GM19025 (cell line): ENCODE data around the gene PSG4.
"Not testable (repeated sequence)": the region's sequence is repeated elsewhere in the genome, so short reads cannot be mapped to it uniquely, and the experiment has no call there.

Experiments used
- ATAC-seq: cut with Tn5 transposase; IDR thresholded peaks from one replicate; pipeline ENCODE4 v1.9.1; 2021; ENCODE audit warnings: mild to moderate bottlenecking, low read depth, moderate library complexity; ENCODE audit not compliant: unreplicated experiment

PSG4 gene

DNA sequence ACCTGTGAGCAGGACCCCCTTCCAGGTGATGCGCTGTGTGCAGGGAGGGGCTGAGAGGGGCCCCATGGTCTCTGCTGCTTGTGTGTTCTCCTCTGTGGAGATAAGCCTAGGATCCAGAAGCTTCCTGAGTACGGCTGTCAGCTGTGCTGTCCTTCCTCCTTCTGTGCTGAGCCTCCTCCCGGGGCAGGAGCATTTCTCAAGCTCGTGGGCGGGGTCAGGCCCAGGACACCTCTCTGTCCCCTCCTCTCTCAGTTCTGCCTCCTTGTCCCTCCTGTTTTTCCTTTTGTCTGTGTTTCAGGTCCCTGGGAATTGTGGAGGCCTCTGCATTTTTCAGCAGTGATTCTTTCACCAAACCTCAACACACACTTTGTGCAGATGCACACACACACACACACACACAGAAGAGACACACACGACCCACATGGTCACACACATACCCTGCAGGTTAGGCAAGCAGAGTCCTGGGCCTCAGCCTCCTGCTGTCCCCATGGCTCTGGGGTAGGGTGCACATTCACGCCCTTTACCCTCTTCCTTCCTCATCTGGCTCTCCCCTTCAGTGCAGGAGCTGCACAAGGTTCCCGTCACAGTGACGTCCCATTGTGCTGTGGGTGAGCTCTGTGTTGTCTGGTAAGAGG is at the start of gene PSG4:
Gene PSG4, minus strand, starts transcription at position 168 of the 635 bp plus-strand sequence. Its CDS starts 102 bp downstream, at position 66.
- not testable (repeated sequence) for ATAC-seq

DNA sequence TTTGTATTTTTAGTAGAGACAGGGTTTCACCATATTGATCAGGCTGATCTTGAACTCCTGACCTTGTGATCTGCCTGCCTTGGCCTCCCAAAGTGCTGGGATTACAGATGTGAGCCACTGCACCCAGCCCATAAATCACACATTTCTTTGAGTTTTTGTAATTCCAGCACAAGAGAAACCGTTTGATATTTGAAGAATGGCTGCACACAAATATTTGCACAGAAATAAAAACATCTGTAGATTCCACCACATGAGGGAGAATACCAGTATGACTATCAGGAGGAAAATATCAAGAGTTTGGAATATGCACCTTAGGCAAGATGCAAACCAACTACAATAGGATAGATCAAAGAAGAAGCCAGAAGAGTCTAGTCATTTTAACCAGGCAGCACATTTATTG is 46.0 kb upstream of the PSG4 start:
- not testable (repeated sequence) for ATAC-seq

DNA sequence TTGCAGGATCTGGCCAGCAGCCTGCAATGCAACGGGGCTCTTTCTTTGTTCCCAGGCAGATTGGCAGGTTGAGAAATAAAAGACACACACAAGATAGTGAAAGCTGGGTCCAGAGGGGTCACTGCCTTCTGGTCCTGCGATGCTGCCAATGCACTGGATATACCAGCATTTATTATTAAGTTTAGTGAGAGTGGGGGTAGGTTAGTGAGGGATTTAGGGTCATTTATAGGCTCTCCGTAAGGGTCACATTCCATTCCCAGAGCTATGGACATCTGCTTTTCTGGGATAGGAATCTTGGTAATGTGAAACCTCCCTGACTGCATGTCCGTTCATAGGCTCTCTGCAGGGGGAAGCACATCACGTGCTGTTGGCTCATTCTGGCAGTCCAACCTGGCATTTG is 44.9 kb upstream of the PSG4 start:
- ATAC-seq, result not testable (repeated sequence)

DNA sequence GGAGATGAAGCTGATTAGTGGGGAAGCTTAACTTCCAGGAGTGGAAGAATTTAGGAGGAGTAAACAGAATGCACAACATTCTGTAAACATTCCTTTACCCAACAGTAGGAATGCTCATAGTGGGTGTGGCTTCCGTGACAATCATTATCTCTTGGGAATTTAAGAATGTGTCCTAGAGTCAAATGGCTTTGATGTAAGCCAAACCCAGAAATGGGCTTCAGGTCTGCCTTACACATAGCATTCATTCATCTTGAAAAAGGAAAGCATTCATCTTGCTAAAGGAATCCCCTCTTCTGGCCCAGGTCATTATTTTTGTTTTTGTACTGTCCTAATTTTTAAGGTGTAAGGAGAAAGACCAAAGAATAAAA is 43.2 kb upstream of the PSG4 start:
- ATAC-seq, result not testable (repeated sequence)

DNA sequence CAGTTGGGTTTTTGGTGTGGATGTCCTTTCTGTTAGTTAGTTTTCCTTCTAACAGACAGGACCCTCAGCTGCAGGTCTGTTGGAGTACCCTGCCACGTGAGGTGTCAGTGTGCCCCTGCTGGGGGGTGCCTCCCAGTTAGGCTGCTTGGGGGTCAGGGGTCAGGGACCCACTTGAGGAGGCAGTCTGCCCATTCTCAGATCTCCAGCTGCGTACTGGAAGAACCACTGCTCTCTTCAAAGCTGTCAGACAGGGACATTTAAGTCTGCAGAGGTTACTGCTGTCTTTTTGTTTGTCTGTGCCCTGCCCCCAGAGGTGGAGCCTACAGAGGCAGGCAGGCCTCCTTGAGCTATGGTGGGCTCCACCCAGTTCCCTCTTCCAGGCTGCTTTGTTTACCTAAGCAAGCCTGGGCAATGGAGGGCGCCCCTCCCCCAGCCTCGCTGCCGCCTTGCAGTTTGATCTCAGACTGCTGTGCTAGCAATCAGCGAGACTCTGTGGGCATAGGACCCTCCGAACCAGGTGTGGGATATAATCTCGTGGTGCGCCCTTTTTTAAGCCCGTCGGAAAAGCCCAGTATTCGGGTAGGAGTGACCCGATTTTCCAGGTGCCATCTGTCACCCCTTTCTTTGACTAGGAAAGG is 41.9 kb upstream of the PSG4 start:
- ATAC-seq, result not testable (repeated sequence)

DNA sequence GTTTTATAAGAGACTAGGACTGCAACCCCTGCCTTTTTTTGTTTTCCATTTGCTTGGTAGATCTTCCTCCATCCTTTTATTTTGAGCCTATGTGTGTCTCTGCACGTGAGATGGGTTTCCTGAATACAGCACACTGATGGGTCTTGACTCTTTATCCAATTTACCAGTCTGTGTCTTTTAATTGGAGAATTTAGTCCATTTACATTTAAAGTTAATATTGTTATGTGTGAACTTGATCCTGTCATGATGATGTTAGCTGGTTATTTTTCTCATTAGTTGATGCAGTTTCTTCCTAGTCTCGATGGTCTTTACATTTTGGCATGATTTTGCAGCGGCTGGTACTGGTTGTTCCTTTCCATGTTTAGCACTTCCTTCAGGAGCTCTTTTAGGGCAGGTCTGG is 40.4 kb upstream of the PSG4 start:
- not testable (repeated sequence) for ATAC-seq

DNA sequence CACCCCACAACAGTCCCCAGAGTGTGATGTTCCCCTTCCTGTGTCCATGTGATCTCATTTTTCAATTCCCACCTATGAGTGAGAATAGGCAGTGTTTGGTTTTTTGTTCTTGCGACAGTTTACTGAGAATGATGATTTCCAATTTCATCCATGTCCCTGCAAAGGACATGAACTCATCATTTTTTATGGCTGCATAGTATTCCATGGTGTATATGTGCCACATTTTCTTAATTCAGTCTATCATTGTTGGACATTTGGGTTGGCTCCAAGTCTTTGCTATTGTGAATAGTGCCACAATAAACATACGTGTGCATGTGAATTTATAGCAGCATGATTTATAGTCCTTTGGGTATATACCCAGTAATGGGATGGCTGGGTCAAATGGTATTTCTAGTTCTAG is 36.8 kb upstream of the PSG4 start:
- not testable (repeated sequence) for ATAC-seq

DNA sequence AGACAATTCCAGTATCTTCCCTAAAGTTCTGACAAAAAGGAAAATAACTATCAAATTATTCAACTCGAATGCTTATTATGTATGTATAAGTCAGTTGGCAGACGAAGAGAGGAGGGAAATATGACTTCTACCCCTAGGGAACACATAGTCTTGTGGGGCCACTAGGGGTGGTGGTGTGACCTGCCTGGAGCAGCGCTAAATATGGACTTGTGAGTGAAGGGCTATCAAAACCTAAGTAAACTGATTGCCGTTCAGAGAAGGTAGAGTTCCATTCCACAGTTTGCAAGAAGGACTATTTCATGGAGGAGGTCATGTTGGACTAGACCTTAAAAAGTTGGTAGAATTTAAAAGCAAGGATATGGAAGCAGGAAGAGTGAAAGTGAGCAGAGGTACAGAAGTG is 32.8 kb upstream of the PSG4 start:
- ATAC-seq, result not testable (repeated sequence)

DNA sequence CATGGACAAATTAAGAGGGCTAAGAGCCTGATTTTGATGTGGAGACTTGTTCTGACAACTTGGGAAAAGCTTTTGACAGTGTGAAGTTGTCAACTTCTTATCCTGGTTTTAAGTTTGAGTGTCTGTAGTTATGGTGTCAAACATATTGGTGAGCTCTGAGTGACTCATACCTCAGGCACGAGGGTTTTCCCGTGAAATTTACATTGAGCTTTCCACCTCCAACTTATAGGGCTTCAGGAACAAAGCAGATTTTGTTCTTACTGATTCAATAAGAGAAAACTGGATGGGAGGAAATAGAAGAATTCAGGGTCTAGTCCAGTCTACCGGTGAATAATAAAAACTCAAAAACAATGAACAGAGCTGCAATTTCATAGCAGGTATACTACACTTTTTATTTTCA is 30.2 kb upstream of the PSG4 start:
- not testable (repeated sequence) for ATAC-seq

DNA sequence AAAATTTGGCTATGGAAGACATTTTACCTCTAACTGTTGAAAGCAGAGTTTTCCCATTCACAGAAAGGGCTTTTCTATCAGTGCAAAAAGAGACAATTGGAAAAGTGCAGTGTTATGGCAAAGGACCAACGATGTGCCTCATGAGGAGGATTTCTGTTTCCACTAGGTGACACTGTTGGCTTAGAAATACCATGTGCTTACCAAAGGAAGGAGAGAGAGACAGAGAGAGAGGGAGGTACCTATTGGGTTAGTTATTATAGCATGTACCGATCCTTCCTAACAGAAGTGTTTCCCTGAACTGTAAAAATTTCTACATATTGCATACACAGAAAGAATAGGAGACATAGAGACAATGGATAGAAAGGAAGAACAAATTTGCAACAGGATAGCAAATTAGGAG is 23.9 kb upstream of the PSG4 start:
- ATAC-seq, result no peak

DNA sequence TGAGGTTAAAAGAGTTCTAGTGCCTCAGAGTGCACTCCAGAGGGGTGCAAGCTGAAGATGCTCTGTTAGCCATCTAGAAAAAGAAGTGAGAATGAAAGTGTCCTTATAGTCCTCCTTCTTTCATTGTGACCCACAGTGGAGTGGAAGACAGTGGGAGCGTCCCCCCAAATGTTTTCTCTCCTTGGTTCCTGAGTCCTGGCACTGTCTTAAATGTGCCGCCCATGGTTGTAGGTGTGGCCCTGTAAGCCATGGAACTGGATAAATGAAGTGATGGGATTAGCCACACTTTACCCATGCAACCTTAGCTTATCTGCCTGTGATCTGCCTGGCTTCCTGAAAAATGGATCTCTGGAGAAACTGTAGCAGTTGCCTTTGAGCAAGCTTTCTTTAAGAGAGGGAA is 23.3 kb upstream of the PSG4 start:
- not testable (repeated sequence) for ATAC-seq

DNA sequence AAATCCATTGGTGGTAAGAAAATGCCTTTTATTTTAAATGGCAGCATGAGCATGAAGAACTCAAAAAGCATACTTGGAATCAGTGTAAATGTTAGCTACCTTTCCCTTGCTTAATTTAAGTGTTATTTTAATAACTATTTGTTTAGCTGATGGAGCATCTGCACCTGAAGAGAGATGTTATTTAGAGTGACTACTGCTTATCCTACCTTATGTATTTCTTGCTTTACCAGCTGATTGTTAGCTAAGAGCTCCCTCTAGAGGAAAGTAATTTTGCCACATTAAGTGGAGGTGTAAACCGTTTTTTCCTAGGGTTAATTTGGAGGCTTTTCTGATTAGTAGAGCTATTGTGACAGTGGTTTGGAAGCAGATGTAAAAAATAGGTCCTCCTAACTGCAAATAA is 21.5 kb upstream of the PSG4 start:
- ATAC-seq, result not testable (repeated sequence)

DNA sequence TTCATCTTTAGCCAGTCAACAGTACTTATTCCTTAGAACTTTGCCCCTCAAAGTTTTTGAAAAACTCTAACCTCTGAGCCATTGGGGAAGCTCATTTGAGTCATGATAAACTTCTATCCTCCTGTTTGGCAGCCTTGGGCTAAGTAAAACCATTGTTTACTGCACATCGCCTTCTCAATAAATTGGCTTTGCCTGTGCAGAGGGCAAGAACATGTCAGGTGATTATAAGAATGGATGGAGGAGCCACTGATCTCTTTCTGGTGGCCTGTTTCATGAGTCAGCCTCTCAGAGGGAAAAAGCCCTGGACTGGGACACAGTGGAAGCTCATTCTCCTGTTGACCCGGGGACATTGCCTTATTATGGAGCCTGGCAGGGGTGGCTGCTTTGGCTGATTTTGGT is 19.4 kb upstream of the PSG4 start:
- ATAC-seq, result no peak

DNA sequence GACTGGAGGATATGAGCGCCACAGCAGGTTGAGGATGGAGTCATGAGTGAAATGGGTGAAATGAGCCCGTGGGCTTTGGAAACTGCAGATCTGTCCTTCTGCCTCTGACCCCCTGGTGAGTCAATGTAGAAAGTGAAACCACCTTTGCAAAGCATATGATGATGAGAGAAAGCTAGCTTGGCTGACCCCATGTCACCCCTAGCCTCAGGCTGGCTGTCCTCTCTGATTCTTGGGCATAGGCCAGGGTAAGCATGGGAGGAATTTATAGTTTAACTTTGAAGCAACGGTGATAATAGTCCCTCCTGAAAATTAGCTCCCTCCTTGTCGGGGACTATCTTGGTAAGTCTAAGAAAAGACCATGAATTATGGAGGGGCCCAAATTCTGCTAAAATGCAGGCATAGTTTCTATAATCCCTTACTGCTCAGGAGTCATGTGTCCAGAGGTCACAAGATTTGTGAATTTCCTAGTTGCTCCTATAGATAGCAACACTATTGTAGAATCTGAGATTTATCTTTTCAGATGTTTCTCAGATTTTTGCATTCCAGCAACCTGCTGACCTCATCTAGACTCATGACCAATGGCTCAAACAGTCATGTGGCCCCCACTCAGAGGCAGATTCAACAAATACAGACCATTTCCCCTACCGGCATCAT is 18.9 kb upstream of the PSG4 start:
- not testable (repeated sequence) for ATAC-seq

DNA sequence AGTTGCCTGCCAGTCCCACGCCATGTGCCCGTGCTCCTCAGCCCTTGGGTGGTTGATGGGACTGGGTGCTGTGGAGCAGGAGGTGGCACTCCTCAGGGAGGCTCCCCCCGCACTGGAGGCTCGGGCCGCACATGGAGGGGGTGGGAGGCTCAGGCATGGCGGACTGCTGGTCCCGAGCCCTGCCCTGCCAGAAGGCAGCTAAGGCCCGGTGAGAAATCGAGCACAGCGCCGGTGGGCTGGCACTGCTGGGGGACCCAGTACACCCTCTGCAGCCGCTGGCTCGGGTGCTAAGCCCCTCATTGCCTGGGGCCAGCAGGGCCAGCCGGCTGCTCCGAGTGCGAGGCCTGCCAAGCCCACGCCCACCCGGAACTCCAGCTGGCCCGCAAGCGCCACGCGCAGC is 16.5 kb upstream of the PSG4 start:
- ATAC-seq, result not testable (repeated sequence)

DNA sequence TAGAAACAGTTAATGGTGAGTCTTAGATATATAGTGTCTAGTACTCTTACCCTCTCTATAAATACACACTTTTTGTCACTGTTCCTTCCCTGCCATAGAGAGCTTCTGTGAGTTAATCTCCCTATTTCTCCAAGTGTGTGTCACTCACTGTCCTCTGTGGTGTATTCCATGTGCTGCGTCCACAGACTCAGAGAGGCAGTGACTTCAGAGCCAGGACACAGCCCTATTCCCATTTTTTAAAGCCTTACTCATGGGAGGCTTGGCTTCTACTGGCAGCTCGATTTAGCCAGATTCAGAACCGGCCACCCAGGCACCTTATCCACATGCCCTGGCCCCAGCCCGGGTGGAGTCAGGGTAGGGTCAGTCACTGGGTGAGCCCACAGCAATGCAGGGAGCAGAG is 13.7 kb upstream of the PSG4 start:
- ATAC-seq, result not testable (repeated sequence)

DNA sequence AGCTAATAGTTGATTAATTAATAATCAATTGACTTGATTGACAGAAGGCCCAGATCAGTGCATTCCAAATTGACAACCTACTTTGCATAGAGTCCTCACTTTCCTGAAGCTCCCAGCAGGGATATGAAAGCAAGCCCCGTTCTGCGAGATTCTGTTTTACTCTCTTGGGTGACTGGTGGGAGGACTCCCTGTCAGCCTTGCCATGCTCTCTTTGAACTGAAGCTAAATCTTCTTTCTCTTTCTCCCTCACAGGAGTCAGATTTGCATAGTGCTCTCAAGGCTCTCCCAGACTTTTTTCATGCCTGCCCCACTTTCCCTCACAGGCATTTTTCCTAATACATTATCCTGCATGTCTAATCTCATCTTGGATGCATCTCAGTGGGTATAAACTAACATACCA is 10.4 kb upstream of the PSG4 start:
- ATAC-seq, result not testable (repeated sequence)

DNA sequence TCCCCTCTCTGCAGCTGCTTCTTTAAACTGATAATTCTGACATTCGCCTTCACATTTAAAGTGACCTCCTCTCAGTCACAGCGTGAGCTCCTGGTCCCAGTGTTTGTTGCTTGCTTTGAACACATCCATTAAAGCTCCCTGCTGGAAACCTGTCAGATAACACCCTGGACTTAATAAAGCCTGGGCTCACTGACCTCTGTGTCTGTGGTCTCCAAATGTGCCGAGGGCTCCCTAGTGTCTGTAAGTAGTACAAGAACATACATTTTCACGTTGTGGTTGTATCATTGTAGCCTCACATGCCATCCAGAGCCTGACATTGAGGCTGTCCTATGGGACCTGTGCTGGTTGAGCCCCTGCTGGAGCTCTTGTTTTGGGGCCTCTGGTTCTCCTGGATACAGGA is 2.6 kb upstream of the PSG4 start:
- ATAC-seq, result no peak

DNA sequence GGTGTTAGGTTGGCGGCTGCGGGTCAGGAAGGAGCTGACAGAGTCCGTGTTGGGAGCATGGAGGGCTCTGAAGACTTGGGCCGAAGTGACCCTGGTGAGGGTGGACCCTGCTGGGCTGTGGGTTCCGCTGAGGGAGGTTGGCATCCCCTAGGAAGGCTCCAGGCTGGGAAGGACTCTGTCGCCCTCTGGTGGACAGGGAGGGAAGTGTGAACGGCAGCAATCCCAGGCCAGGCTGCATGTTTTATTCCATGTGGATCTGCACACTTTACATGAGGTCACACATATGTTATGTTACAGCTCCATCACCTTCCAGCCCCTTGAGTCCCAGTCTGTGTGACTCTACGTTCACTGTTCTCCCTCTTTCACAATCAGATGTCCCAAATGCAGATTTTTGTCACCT is 1.7 kb upstream of the PSG4 start:
- not testable (repeated sequence) for ATAC-seq

DNA sequence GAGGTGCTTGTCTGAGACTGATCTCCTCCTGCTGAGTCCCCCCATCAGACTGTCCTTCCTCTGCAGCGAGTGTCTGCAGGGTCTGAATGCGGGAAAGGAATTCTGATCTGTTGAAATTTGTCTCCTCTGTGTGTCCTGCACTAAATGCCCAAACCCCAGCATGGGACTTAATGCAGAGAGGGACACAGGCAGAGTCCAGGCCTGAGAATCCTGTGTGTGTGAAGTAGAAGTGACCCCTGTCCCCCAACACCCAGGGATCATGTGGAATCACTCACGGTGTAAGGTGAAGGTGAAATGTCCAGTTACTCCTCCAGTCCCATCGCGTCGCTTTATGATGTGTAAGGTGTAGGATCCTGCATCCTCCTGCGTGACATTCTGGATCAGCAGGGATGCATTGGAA is 1.8 kb downstream of the PSG4 start:
- not testable (repeated sequence) for ATAC-seq

DNA sequence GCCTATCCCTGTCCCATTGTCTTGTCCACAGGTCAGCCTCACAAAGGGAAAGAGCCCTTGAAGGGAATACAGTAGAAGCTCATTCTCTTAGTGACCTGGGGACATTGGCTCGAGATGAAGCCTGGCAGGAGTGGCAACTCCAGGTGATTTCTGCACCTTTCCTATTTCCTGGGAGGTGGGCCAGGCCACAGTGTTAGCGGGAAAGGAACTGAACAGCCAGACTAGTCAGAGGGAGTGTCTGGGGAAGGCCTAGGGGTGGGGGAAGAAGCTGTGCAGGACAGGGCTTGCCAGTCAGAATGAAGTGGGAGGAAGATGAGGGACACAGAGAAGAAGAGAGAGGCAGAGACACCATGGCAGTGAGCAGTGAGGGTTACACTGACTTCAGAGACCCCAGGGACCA is 3.5 kb downstream of the PSG4 start:
- ATAC-seq, result not testable (repeated sequence)

DNA sequence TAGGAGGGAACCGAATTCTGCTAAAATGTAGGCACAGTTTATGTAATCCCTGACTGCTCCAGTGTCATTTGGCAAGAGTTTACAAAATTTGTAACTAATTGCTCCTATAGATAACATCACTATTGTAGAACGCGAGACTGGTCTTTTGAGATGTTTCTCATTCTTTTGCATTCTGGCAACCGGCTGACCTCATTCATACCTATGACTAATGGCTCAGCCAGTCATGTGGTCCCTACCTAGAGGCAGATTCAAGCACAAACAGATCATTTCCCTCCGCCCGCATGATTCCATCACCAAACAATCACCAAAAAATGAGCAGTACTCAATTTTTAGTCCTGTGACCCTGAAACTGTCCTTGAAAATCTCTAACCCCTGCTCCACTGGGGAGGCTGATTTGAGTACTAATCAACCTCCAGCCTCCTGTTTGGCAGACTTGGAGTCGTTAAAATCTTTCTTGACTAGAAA is 4.1 kb downstream of the PSG4 start:
- not testable (repeated sequence) for ATAC-seq
